Prostate gland (tissue), 2 donors: ENCODE results near the gene MTIF3. TPM values are rescaled to one million over a fixed set of nuclear protein-coding genes. Genes with fewer than 3 reads are reported as not detected.

ENCODE experiments used
- DNase-seq: peaks from one replicate; pipeline ENCODE4 v3.0.0-alpha.2; 2019; ENCODE audit warnings: low spot score
- H3K27ac ChIP-seq, 2 donors: fragments of 200-600 bp; sonication (generic); 2 replicates each; pipeline ENCODE4 v1.5.1; 2017 to 2019
- H3K27me3 ChIP-seq: fragments of 200-600 bp; sonication (generic); replicated peaks from 2 replicates; pipeline ENCODE4 v1.5.1; 2019; ENCODE audit not compliant: insufficient read depth
- H3K36me3 ChIP-seq, 2 donors: fragments of 200-600 bp; sonication (generic); 1 replicate in 1 of 2; 2 replicates in 1 of 2; pipeline versions ENCODE4 v1.5.1 to v1.8.1; 2017 to 2019
- H3K4me1 ChIP-seq: fragments of 200-600 bp; sonication (generic); replicated peaks from 2 replicates; pipeline ENCODE4 v1.5.1; 2019
- H3K4me3 ChIP-seq, 2 donors: fragments of 200-600 bp; sonication (generic); 2 replicates each; pipeline ENCODE4 v1.5.1; 2017 to 2019
- H3K9me3 ChIP-seq: fragments of 200-600 bp; sonication (generic); 2 replicates; pipeline ENCODE4 v1.5.1; 2017
- POLR2A ChIP-seq: fragments of 450-650 bp; IDR thresholded peaks from one replicate; pipeline ENCODE4 v1.6.1; 2016; ENCODE audit warnings: antibody characterized with exemption, mild to moderate bottlenecking
- POLR2AphosphoS5 ChIP-seq: sonication (generic); formaldehyde crosslinking; IDR thresholded peaks from one replicate; pipeline ENCODE4 v1.6.1; 2017; ENCODE audit warnings: antibody characterized with exemption
- WGBS: methylation state at CpG from one replicate; pipeline ENCODE4 v1.1.5; 2018; 5-methylcytosine and 5-hydroxymethylcytosine counted together
- intact Hi-C: fragments of 100-400 bp; cut with DNase I; formaldehyde crosslinking; loops from one replicate; pipeline ENCODE4 v1.14.2; 2022
- total RNA-seq, 2 donors: library from RNA; depleted of rRNA; stranded (reverse); fragments of >200 nt; gene quantifications; one replicate each; pipeline ENCODE4 v1.1.0, GENCODE V29; 2016
- TF ChIP-seq, protein P1 (sequence below), 4 experiments: fragments of 200-600 bp in 2 of 4; fragments of 450-650 bp in 2 of 4; sonication (generic) in 2 of 4; IDR thresholded peaks; 1 replicate in 3 of 4; 2 replicates in 1 of 4; pipeline ENCODE4 v1.5.1; 2016 to 2019; ENCODE audit warnings: antibody characterized with exemption in 4 of 4, mild to moderate bottlenecking in 2 of 4, moderate library complexity in 2 of 4

MTIF3 gene
- total RNA-seq, 2 donors from 2014 or later, result 44.8 to 52.3 TPM

DNA sequence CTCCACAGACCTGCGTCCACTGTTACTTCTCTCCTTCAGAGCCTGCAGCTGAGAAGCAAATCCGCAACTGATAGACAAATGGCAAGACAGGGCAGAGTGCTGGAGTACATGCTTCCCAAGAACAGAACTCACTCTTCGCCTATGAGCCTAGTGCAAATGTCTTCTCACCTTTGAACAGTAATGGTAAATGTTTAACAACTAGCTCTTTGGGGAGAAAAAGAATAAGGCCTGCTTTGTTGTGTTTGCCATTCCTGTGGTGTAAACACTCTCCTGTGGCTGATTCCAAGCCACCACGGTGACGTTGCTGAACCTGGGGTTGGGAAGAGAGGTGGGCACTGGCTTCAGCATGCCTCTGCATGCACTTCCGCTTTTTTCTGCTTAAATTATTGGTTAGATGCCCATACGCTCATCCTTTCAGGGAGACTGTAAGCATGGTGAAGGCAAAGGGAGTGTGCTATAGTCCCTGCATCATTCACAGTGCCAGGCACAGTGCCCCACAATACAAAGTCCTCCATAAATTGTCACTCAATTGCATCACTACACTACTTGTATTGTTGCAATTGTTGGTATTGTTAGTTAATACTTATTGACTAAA lies 54.0 kb downstream of the MTIF3 start:
- Histone ChIP-seq H3K27ac (no peak overlapping the region), H3K4me1 (no peaks in the 10 kb centered on the region), H3K27me3 (no peaks in the 10 kb centered on the region), H3K36me3 (no peaks in the 10 kb centered on the region), H3K9me3 (no peaks in the 10 kb centered on the region), H3K4me3 (no peak overlapping the region)
- intact Hi-C loops, result no loop called here
- no peak for DNase-seq
- WGBS, result 76% methylated on average over 7 of the region's 7 CpGs
- no peak for TF ChIP-seq POLR2A
- TF ChIP-seq POLR2AphosphoS5, result no peak
- TF ChIP-seq, protein P1, sequence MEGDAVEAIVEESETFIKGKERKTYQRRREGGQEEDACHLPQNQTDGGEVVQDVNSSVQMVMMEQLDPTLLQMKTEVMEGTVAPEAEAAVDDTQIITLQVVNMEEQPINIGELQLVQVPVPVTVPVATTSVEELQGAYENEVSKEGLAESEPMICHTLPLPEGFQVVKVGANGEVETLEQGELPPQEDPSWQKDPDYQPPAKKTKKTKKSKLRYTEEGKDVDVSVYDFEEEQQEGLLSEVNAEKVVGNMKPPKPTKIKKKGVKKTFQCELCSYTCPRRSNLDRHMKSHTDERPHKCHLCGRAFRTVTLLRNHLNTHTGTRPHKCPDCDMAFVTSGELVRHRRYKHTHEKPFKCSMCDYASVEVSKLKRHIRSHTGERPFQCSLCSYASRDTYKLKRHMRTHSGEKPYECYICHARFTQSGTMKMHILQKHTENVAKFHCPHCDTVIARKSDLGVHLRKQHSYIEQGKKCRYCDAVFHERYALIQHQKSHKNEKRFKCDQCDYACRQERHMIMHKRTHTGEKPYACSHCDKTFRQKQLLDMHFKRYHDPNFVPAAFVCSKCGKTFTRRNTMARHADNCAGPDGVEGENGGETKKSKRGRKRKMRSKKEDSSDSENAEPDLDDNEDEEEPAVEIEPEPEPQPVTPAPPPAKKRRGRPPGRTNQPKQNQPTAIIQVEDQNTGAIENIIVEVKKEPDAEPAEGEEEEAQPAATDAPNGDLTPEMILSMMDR (IDR thresholded peaks at IDR 0.05), result no peak

GRCh38 chr13:27395007-27395510 lies 55.3 kb downstream of the MTIF3 start:
- intact Hi-C loops, result no loop called here
- no peak overlapping the region for H3K4me3 ChIP-seq

DNA sequence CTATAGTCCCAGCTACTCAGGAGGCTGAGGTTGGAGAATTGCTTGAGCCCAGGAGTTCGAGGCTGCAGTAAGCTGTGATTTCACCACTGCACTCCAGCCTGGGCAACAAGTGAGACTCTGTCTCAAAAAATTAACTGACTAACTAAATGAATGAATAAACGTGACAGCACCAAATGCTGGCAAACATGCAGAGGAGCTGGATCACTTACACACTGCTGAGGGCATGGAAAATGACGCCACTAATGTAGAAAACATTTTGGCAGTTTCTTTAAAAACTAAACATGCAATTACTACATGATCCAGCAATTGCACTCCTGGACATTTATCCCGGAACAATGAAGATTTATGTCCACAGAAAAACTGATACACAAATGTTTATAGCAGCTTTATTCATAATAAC lies 57.3 kb downstream of the MTIF3 start:
- Histone ChIP-seq H3K4me3 (no peak overlapping the region), H3K36me3 (no peaks in the 10 kb centered on the region), H3K4me1 (no peaks in the 10 kb centered on the region), H3K9me3 (no peaks in the 10 kb centered on the region), H3K27me3 (no peaks in the 10 kb centered on the region), H3K27ac (no peak overlapping the region)
- no peak for DNase-seq
- TF ChIP-seq, protein P1 (IDR thresholded peaks at IDR 0.05), result no peak
- TF ChIP-seq POLR2A (no peak), POLR2AphosphoS5 (no peak)
- intact Hi-C loops, result no loop called here
- 65% methylated on average over 4 of the region's 4 CpGs for WGBS

More at GRCh38 chr13:27395007-27395510, 55.3 kb downstream of the MTIF3 start:
- no peak for DNase-seq
- H3K9me3 ChIP-seq, result no peaks in the 10 kb centered on the region
- no peak overlapping the region for H3K27ac ChIP-seq
- H3K36me3 ChIP-seq, result no peaks in the 10 kb centered on the region
- TF ChIP-seq POLR2AphosphoS5 (no peak), POLR2A (no peak)
- TF ChIP-seq, protein P1 (IDR thresholded peaks at IDR 0.05), result no peak
- H3K4me1 ChIP-seq, result no peaks in the 10 kb centered on the region
- H3K27me3 ChIP-seq, result no peaks in the 10 kb centered on the region
- 38% methylated on average over 14 of the region's 14 CpGs for WGBS

- TF ChIP-seq POLR2AphosphoS5 (no peak), POLR2A (no peak)
- TF ChIP-seq, protein P1 (IDR thresholded peaks at IDR 0.05), result no peak
- Histone ChIP-seq H3K4me3 (no peak overlapping the region), H3K27ac (no peak overlapping the region), H3K4me1 (no peaks in the 10 kb centered on the region), H3K9me3 (no peaks in the 10 kb centered on the region), H3K36me3 (no peaks in the 10 kb centered on the region), H3K27me3 (no peaks in the 10 kb centered on the region)
- DNase-seq, result no peak
- intact Hi-C loops, result no loop called here
- 58% methylated on average over 2 of the region's 2 CpGs for WGBS
These were observed 58.9 kb downstream of the MTIF3 start for GRCh38 chr13:27391471-27391870.

GRCh38 chr13:27389891-27390290 lies 60.5 kb downstream of the MTIF3 start:
- Histone ChIP-seq H3K9me3 (no peaks in the 10 kb centered on the region), H3K27ac (no peak overlapping the region), H3K4me3 (no peak overlapping the region), H3K4me1 (no peaks in the 10 kb centered on the region), H3K36me3 (no peaks in the 10 kb centered on the region), H3K27me3 (no peaks in the 10 kb centered on the region)
- DNase-seq, result no peak
- WGBS, result 91% methylated on average over 7 of the region's 7 CpGs
- TF ChIP-seq POLR2A, result no peak
- intact Hi-C loops, result no loop called here
